HL-60 (cell line): ENCODE results near the gene GABARAP.

ENCODE experiments used
- DNase-seq, 2 experiments: peaks; one replicate each; pipeline ENCODE4 v3.0.0-alpha.2; 2010 to 2020; ENCODE audit warnings: low read depth in 1 of 2, low spot score in 1 of 2
- H3K27ac ChIP-seq: fragments of 250-450 bp; sonication (Bioruptor Pico); replicated peaks from 2 replicates; pipeline ENCODE4 v1.5.1; 2020; ENCODE audit warnings: mild to moderate bottlenecking, moderate library complexity
- H3K27me3 ChIP-seq: fragments of 250-450 bp; sonication (Bioruptor Pico); 2 replicates; pipeline ENCODE4 v1.5.1; 2021; ENCODE audit warnings: mild to moderate bottlenecking, moderate library complexity; ENCODE audit not compliant: insufficient read depth, poor library complexity, severe bottlenecking
- H3K4me3 ChIP-seq: replicated peaks from 2 replicates; pipeline ENCODE4 v1.5.1; 2011; ENCODE audit warnings: mild to moderate bottlenecking, control low read depth, low read length; ENCODE audit not compliant: insufficient read depth
- CTCF ChIP-seq: IDR thresholded peaks from one replicate; pipeline ENCODE4 v1.5.1; 2011; ENCODE audit warnings: low read length, control low read depth, inconsistent platforms; ENCODE audit not compliant: insufficient read depth
- GABPA ChIP-seq: IDR thresholded peaks from 2 replicates; pipeline ENCODE4 v1.6.1; 2012; ENCODE audit warnings: low read depth
- POLR2AphosphoS5 ChIP-seq: IDR thresholded peaks from 2 replicates; pipeline ENCODE4 v1.6.1; 2012; ENCODE audit warnings: low read depth
- REST ChIP-seq: IDR thresholded peaks from 2 replicates; pipeline ENCODE4 v1.6.1; 2012; ENCODE audit warnings: low read depth; ENCODE audit not compliant: insufficient replicate concordance
- SPI1 ChIP-seq: IDR thresholded peaks from 2 replicates; pipeline ENCODE4 v1.6.1; 2012; ENCODE audit warnings: low read depth, mild to moderate bottlenecking, borderline replicate concordance

Gene GABARAP

DNA sequence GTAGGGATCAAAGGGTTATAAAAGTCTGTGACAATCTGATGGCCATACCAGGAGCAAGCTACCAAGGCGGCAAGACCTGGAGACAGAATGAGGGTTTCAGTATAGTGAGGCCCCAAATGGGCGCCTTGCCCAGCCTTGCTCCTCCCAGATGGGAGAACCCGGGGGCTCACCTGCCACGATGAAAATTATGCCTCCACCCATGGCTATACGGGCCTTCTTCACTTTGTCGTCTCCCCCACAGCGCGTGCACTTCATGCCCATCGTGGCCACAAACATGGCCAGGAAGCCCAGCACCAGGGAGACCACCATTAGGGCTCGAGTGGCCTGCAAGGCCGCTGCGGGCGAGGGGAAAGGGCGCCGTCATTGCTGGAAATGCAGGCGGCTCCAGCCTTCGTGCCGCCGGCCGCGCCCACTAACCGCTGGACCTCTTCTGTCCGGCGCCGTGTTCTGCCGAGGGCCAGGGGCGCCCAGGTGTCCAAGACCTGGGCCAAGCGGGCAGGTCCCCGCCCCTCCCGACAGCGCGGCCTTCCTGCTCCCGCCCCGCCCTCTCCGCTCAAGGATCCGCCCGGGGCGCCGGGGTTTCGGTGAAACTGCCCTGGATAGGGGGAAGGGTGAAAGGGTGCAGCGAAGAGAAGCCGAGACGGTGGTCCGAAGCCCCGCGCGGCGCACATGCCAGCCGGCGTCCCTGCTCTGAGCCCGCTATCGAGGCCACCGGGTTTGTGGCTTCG is 18.6 kb upstream of the GABARAP start:
- no peak for DNase-seq
- Histone ChIP-seq H3K27ac (no peak overlapping the region), H3K4me3 (no peak overlapping the region), H3K27me3 (peaks cover 2% of the 10 kb centered on the region)
- TF ChIP-seq SPI1, result no peak
- 0 out of 2 replicates have a peak, but pooled peaks have one; percentile 13 for TF ChIP-seq POLR2AphosphoS5

DNA sequence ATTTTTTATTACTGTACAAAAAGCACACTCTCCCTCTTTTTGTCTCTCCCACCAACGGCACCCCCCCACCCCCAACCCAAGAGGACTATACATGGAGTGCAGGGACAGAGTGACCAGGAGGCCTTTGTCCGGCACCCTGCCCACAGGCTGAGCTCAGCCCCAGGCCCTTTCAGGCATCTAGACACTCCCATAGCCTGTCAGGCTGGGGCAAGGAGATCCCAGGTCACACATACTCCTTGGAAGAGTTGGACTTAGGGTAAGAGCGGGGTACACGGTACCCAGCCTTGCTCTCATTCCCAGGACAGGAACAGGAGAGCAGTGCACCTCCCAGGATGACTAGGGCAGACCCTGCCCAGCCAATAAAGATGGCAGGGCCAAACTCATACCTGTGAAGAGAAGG is 17.9 kb upstream of the GABARAP start:
- DNase-seq, result no peak
- Histone ChIP-seq H3K27ac (no peak overlapping the region), H3K4me3 (no peak overlapping the region), H3K27me3 (peaks cover 2% of the 10 kb centered on the region)
- no peak for TF ChIP-seq CTCF
- TF ChIP-seq GABPA, result no peak
- no peak for TF ChIP-seq REST
- TF ChIP-seq SPI1, result no peak
- TF ChIP-seq POLR2AphosphoS5, result no peak

DNA sequence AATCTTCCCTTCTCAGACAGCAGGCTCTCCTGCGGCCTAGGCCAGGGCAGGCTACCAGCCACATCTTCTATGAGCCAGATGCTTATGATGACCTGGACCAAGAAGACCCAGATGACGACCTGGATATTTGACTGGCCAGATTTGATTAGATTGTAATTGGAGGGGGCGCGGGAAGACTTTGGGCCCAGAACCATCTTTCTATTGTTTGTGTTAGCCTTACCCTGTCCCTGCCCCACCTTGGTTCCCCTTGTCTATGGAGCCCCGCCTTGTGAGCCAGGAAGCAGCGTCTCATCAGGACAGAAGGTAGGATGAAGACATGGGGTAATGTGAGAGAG is 17.3 kb upstream of the GABARAP start:
- no peak for DNase-seq
- no peak for TF ChIP-seq SPI1
- no peak for TF ChIP-seq POLR2AphosphoS5
- no peak for TF ChIP-seq CTCF
- no peak for TF ChIP-seq GABPA
- no peak for TF ChIP-seq REST
- peaks cover 2% of the 10 kb centered on the region for H3K27me3 ChIP-seq
- no peak overlapping the region for H3K27ac ChIP-seq
- no peak overlapping the region for H3K4me3 ChIP-seq

- peaks cover 2% of the 10 kb centered on the region for H3K27me3 ChIP-seq
- DNase-seq, result no peak
- no peak overlapping the region for H3K4me3 ChIP-seq
- H3K27ac ChIP-seq, result no peak overlapping the region
- TF ChIP-seq SPI1, result no peak
- no peak for TF ChIP-seq GABPA
- TF ChIP-seq CTCF, result no peak
- TF ChIP-seq POLR2AphosphoS5, result no peak
- TF ChIP-seq REST, result no peak
These were observed 16.7 kb upstream of the GABARAP start for GRCh38 chr17:7258731-7259554.
